A673 (cell line): ENCODE data around the gene KIF1A. TPM values are rescaled to one million over a fixed set of nuclear protein-coding genes. Genes with fewer than 3 reads are reported as not detected.

ENCODE experiments used
- BruUV-seq: library from RNA; stranded (reverse); fragments of 400-500 nt; replicated peaks from 2 replicates; lab custom pipeline; 2021; lab: Mats Ljungman, UMichigan
- CTCF ChIA-PET: fragments of 300-600 bp; sonication (Branson Sonifier 250); formaldehyde crosslinking; loops from one replicate; lab custom pipeline; 2022; ENCODE audit warnings: antibody characterized with exemption; lab: Charles Lee
- POLR2A ChIA-PET: fragments of 300-600 bp; sonication (Branson Sonifier 250); formaldehyde crosslinking; loops from one replicate; lab custom pipeline; 2022; ENCODE audit warnings: antibody characterized with exemption; ENCODE audit not compliant: low non-redundant PET; lab: Charles Lee
- DNase-seq: peaks from one replicate; pipeline ENCODE4 v3.0.0-alpha.2; 2015; ENCODE audit warnings: low spot score
- H3K27ac ChIP-seq: fragments of 200-600 bp; sonication (generic); 2 replicates; pipeline ENCODE4 v1.5.1; 2016; ENCODE audit warnings: mixed run types, low read depth, mild to moderate bottlenecking, mixed read lengths, antibody characterized with exemption, low read length; ENCODE audit not compliant: poor library complexity, severe bottlenecking
- H3K27me3 ChIP-seq: fragments of 200-600 bp; sonication (generic); replicated peaks from 2 replicates; pipeline ENCODE4 v1.6.1; 2017; ENCODE audit warnings: mixed run types, low read depth, mild to moderate bottlenecking, mixed read lengths, antibody characterized with exemption, low read length; ENCODE audit not compliant: insufficient read depth, poor library complexity
- H3K36me3 ChIP-seq: fragments of 200-600 bp; sonication (generic); 2 replicates; pipeline ENCODE4 v1.6.1; 2016; ENCODE audit warnings: mixed run types, mild to moderate bottlenecking, mixed read lengths, antibody characterized with exemption, low read length; ENCODE audit not compliant: insufficient read depth, poor library complexity, severe bottlenecking
- H3K4me1 ChIP-seq: fragments of 200-600 bp; sonication (generic); 2 replicates; pipeline ENCODE4 v1.6.1; 2017; ENCODE audit warnings: mixed run types, mild to moderate bottlenecking, mixed read lengths, antibody characterized with exemption, low read length; ENCODE audit not compliant: insufficient read depth, poor library complexity, severe bottlenecking
- H3K4me3 ChIP-seq: fragments of 200-600 bp; sonication (generic); 2 replicates; pipeline ENCODE4 v1.5.1; 2016; ENCODE audit warnings: low read depth, mixed run types, mild to moderate bottlenecking, mixed read lengths, low read length; ENCODE audit not compliant: poor library complexity, severe bottlenecking
- H3K9me3 ChIP-seq: fragments of 200-600 bp; sonication (generic); 2 replicates; pipeline ENCODE4 v1.6.1; 2016; ENCODE audit warnings: mixed run types, low read depth, mild to moderate bottlenecking, mixed read lengths, antibody characterized with exemption, low read length; ENCODE audit not compliant: poor library complexity, severe bottlenecking
- CTCF ChIP-seq: fragments of 300-800, 200-600 bp; sonication (generic); conservative IDR thresholded peaks from 2 replicates; pipeline ENCODE4 v1.5.1; 2017; ENCODE audit warnings: low read depth, mild to moderate bottlenecking, antibody characterized with exemption, low read length, moderate library complexity, mixed read lengths
- EZH2 ChIP-seq: fragments of 200-600 bp; sonication (generic); IDR thresholded peaks from 2 replicates; pipeline ENCODE4 v1.6.1; 2017; ENCODE audit warnings: borderline replicate concordance, low read depth, mild to moderate bottlenecking, mixed read lengths, antibody characterized with exemption, low read length; ENCODE audit not compliant: poor library complexity, severe bottlenecking
- intact Hi-C: fragments of 100-400 bp; cut with micrococcal nuclease; formaldehyde crosslinking; loops from one replicate; pipeline ENCODE4 v1.10.0; 2022; ENCODE audit not compliant: unreplicated experiment
- total RNA-seq: library from RNA; stranded (reverse); gene quantifications from 2 replicates; pipeline ENCODE4 v1.2.3, GENCODE V29; 2021

The KIF1A gene
- total RNA-seq, 1 experiment from 2014 or later, result 330 TPM

- peaks cover 66% of the 10 kb centered on the region for H3K36me3 ChIP-seq
- ChIA-PET CTCF (no interaction called here), POLR2A (no interaction called here)
- no peak overlapping the region for H3K4me3 ChIP-seq
- H3K27me3 ChIP-seq, result no peaks in the 10 kb centered on the region
- no peak for TF ChIP-seq EZH2
- TF ChIP-seq CTCF, result no peak
- no TSS peak for BruUV-seq
- H3K9me3 ChIP-seq, result no peaks in the 10 kb centered on the region
- DNase-seq, result no peak
- H3K27ac ChIP-seq, result no peak overlapping the region
- intact Hi-C loops, result no loop called here
- H3K4me1 ChIP-seq, result no peaks in the 10 kb centered on the region
Measured at GRCh38 chr2:240757086-240757614, 62.9 kb downstream of the KIF1A start.

GRCh38 chr2:240752209-240752608, 67.8 kb downstream of the KIF1A start:
- BruUV-seq, result no TSS peak
- Histone ChIP-seq H3K27ac (no peak overlapping the region), H3K4me1 (no peaks in the 10 kb centered on the region), H3K9me3 (no peaks in the 10 kb centered on the region), H3K4me3 (no peak overlapping the region), H3K27me3 (no peaks in the 10 kb centered on the region), H3K36me3 (peaks cover 49% of the 10 kb centered on the region)
- intact Hi-C loops, result no loop called here
- TF ChIP-seq EZH2 (no peak), CTCF (no peak)
- no peak for DNase-seq
- ChIA-PET CTCF (no interaction called here), POLR2A (no interaction called here)

- CTCF ChIA-PET, result no interaction called here
- no peaks in the 10 kb centered on the region for H3K9me3 ChIP-seq
- no peaks in the 10 kb centered on the region for H3K4me1 ChIP-seq
- BruUV-seq, result no TSS peak
- intact Hi-C loops, result no loop called here
- H3K27ac ChIP-seq, result no peak overlapping the region
- DNase-seq, result no peak
- TF ChIP-seq CTCF (no peak), EZH2 (no peak)
- peaks cover 51% of the 10 kb centered on the region for H3K36me3 ChIP-seq
- no peaks in the 10 kb centered on the region for H3K27me3 ChIP-seq
- POLR2A ChIA-PET, result no interaction called here
- no peak overlapping the region for H3K4me3 ChIP-seq
Measured at GRCh38 chr2:240750409-240750808, 69.6 kb downstream of the KIF1A start.
